ENCODE results near the gene SLC25A39.

GRCh38 chr17:44283344-44284023, 41.1 kb downstream of the SLC25A39 start:
- TF ChIP-seq CTCF (conservative IDR thresholded peaks at IDR 0.05): no peak
- TF ChIP-seq EZH2 (IDR thresholded peaks at IDR 0.05; ENCODE audit: low read depth): no peak

All from PC-9 (cell line).